ENCODE data around the gene NOC2L. TPM values are rescaled to one million over a fixed set of nuclear protein-coding genes. Genes with fewer than 3 reads are reported as not detected.
"Not testable (repeated sequence)": the region's sequence is repeated elsewhere in the genome, so short reads cannot be mapped to it uniquely, and the experiment has no call there.

Gene NOC2L
- total RNA-seq, 1 donor from 2014 or later = 54.1 TPM

DNA sequence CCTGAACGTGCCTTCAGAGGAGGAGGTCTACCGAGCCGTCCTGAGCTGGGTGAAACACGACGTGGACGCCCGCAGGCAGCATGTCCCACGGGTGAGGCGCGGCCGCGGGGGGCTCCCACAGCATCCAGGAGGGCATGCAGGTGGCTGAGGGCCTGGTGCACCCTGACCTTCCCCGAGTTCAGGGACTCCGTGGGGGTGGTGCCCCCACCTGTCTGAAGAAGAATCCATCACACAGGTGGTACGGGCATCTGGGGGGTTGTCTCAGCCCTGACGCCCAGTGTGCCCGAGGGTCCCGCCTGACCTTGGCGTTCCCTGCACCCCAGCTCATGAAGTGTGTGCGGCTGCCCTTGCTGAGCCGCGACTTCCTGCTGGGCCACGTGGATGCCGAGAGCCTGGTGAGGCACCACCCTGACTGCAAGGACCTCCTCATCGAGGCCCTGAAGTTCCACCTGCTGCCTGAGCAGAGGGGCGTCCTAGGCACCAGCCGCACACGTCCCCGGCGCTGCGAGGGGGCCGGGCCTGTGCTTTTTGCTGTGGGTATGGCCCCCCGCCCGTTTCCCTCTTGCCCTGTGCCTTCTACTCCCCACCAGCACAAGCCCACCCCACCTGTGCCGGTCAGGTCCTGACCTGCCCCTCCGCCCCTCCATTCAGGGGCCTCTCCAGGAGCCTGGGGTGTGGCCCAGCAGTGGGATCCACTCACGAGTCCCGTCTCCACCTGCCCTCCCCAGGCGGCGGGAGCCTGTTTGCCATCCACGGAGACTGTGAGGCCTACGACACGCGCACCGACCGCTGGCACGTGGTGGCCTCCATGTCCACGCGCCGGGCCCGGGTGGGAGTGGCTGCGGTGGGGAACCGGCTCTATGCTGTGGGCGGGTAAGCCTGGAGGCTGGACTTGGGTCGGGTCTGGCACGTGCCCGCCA is 3.6 kb upstream of the NOC2L start:
- DNase-seq (ENCODE audit: low spot score) = no peak

GRCh38 chr1:961132-961669 is 2.1 kb upstream of the NOC2L start:
- DNase-seq (ENCODE audit: low spot score) = no peak

GRCh38 chr1:960363-961131 is 1.5 kb upstream of the NOC2L start, which contains the start of gene KLHL17:
Gene KLHL17 (plus strand): TSS chr1:960584. CDS start chr1:960694, 110 bp downstream.
- peak; percentile 67 for DNase-seq (ENCODE audit: low spot score)

- DNase-seq (ENCODE audit: low spot score) = no peak
Measured at GRCh38 chr1:959731-960362, 791 bp upstream of the NOC2L start.

GRCh38 chr1:956636-957035 is 2.4 kb downstream of the NOC2L start:
- no peak for DNase-seq (ENCODE audit: low spot score)

DNA sequence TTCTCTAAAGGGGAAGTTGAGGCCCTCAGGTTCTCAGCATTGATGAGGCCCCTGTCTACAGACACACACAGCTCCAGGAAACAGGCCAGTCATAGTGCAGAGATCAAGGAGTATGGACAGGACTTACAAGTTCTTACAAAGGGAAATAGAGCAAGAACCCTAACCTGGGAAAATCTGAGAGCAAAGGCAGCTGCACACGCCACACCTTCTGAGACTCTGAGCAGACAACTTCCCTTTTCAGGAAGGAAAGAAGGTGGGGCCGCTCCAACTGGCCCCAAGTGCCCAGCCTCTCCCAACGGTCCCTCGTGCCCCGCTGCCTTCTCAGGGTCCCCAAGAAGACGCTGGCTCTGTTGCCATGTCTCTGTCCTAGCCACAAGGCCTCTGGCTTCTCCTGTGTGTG is 3.6 kb downstream of the NOC2L start:
- no peak for DNase-seq (ENCODE audit: low spot score)

GRCh38 chr1:954927-955326 is 4.1 kb downstream of the NOC2L start:
- no peak for DNase-seq (ENCODE audit: low spot score)

DNA sequence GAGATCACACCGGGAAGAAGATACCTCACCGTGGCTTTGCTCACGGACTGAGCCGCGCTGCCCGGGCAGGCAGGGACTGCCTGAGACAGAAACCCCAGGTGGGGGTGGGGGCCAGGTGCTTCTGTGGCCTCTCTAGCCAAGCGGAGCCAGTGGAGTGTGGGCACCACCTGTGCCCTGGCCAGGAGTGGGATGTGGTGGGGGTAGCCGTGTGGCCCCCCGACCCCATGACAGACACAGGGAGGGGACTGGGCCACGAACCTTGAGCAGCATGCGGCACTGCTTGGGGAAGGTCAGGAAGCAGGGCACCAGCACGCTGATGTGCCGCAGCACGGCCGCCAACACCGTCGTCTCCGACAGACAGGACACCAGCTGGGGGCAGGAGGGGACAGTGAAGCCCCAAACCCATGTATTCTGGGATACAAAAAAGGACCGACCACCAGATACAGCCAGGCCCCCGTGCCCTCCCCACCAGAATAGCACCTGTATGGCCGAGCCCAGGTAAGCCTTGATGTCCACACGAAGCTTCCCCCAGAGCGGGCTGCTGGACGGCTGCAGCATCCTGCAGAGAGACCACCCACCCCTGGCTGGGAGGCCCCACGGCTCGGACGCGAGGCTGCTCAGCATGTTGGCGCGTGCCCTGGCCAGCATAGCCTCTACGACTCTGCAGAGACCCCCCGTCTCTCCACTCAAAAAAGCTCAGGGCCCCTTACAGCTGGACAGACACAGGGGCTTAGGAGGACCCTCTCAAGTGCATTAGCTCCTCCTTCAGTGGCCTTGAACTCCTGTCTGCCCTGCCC is 5.3 kb downstream of the NOC2L start:
- no peak for DNase-seq (ENCODE audit: low spot score)

- no peak for DNase-seq (ENCODE audit: low spot score)
Measured at GRCh38 chr1:952603-953002, 6.5 kb downstream of the NOC2L start.

- DNase-seq (ENCODE audit: low spot score) = no peak
Measured at GRCh38 chr1:952201-952600, 6.9 kb downstream of the NOC2L start.

- no peak for DNase-seq (ENCODE audit: low spot score)
Measured at GRCh38 chr1:951364-951763, 7.7 kb downstream of the NOC2L start.

DNA sequence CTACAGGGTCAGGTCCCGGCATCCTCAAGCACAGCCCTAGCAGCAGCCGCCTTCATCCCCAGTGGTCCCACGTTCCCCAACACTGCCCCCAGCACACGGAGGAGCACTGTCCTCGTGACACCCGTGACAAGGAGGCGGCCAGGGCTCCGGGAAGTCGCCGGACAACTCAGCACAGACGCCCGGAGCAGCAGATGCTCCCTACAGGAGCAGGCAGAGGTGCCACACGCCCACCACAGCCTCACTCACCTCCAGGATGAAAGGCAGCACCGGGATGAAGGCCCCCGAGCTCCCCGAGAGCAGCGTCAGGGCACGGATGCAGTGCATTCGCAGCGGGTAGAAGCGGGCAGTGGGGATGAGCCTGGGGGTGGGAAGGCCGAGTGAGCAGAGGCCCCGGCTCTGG is 8.2 kb downstream of the NOC2L start:
- DNase-seq (ENCODE audit: low spot score) = no peak

DNA sequence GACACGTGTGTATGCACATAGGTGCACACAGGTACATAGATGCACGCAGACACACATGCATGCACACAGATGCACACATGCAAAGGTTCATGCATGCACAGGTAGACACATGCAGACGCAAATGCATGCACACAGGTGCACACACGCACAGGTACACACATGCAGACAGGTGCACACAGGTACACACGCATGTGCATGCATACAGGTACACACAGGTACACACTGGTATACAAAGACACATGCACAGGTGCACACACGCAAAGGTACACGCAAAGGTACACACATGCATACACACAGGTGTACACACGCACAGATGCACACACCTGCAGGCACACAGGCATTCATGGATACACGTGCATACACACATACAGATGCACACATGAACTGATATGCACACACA is 8.8 kb downstream of the NOC2L start:
- DNase-seq (ENCODE audit: low spot score) = no peak

DNA sequence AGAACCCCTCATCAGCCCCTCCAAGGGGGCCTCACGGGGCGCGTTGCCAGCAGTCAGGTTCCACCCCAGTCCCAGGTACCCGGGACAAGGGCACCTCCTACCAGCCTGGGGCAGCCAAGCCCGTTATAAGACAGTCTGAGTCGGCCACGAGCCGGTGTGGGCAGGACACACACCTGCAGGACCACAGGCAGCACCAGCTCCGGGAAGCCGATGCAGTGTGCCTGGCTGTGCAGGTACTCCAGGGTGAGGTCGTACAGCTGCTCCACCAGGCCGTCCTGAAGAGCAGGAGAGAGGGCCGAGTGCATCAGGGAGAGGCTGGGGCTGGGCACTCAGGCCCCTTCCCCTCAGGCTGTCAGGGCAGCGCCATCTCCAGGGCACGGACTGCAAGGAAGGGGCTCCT is 11.1 kb downstream of the NOC2L start:
- no peak for DNase-seq (ENCODE audit: low spot score)

- not testable (repeated sequence) for DNase-seq (ENCODE audit: low spot score)
Measured at GRCh38 chr1:946811-947210, 12.2 kb downstream of the NOC2L start.

GRCh38 chr1:945688-946556 is 13.1 kb downstream of the NOC2L start:
- DNase-seq (ENCODE audit: low spot score) = no peak

DNA sequence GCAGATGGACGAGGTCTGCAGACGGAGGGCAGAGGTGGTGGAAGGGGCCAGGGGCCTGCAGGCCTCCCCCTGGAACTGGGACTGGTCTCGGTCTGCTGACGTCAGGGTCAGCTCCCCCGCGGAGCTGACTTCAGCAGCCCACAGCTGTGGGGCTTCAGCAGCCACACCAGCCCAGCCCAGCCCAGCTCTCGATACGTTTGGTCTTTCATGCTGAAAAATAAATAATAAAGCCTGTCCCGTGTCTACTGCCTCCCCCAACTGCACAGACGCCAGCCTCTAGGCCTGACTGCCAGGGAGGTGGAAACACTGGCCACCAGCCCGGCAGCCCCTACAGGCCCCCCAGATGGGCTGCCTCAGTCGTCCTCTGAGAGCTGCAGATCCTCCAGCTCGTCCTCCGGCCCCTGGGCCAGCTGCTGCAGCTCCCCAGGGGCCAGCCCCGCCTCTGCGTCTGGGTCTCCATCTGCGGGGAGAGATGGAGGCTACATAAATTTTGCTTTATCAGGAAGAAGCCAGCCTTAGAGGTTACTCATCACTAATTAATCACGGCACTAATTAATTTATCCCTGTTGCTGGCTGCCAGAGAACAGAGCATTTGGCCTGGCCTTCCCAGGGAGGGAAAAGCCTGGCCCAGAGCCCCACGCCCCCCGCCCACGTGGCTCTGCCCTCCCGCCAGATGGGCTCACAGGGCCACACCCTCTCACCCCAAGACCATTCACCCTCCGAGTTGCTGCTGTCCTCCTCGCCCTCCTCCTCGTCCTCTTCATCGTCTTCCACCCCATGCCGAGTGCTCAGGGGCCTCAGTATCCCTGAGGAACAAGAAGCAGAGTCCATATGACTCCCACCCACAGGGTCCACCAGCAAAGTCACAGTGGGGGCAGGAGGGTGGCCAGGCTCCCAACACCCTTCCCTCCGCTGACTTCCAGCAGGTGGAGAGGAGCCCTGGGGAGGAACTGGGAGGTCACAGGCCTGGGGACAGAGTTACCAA is 14.4 kb downstream of the NOC2L start:
- DNase-seq (ENCODE audit: low spot score) = peak; percentile 55

GRCh38 chr1:943545-944340 is 15.3 kb downstream of the NOC2L start:
- DNase-seq (ENCODE audit: low spot score) = no peak

Data from mucosa of gallbladder (tissue), 1 donor.